Gastroesophageal sphincter (tissue), 3 donors: ENCODE data around the gene FSTL1.

Source experiments
- EP300 ChIP-seq: sonication (generic); formaldehyde crosslinking; IDR thresholded peaks from one replicate; pipeline ENCODE4 v1.6.1; 2017; ENCODE audit warnings: antibody characterized with exemption, mild to moderate bottlenecking
- POLR2A ChIP-seq, 2 donors: fragments of 450-650 bp; IDR thresholded peaks; one replicate each; pipeline ENCODE4 v1.6.1; 2017; ENCODE audit warnings: antibody characterized with exemption in 2 of 2, mild to moderate bottlenecking in 2 of 2, moderate library complexity in 1 of 2
- POLR2AphosphoS5 ChIP-seq: sonication (generic); formaldehyde crosslinking; IDR thresholded peaks from one replicate; pipeline ENCODE4 v1.6.1; 2017; ENCODE audit warnings: antibody characterized with exemption
- TF ChIP-seq, protein P1 (sequence below), 4 experiments: fragments of 200-600 bp in 2 of 4; fragments of 450-650 bp in 2 of 4; sonication (generic) in 1 of 4; IDR thresholded peaks; one replicate each; pipeline ENCODE4 v1.5.1; 2017 to 2019; ENCODE audit warnings: antibody characterized with exemption in 4 of 4, mild to moderate bottlenecking in 2 of 4, moderate library complexity in 2 of 4

DNA sequence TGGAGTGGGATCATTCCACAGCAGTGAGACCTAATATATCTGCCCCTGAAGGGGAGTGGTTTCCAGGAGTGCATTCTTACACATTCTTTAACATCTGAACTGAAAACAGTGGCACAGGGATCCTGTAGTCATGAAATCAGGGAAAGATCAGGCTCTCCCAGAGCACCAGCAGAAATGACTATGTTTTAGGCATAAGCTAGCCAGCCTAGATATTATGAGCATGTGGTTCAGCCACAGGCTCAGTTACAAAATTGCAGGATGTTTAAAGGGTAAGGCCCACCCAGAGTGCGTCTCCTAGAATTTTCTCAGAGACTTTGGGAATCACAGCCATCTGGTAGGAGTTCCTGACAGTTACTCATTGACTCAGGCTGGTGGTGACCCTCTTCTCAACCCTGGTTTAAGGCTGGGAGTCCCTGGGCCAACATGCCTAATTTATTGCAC lies 20.9 kb downstream of the FSTL1 start:
- TF ChIP-seq, protein P1, sequence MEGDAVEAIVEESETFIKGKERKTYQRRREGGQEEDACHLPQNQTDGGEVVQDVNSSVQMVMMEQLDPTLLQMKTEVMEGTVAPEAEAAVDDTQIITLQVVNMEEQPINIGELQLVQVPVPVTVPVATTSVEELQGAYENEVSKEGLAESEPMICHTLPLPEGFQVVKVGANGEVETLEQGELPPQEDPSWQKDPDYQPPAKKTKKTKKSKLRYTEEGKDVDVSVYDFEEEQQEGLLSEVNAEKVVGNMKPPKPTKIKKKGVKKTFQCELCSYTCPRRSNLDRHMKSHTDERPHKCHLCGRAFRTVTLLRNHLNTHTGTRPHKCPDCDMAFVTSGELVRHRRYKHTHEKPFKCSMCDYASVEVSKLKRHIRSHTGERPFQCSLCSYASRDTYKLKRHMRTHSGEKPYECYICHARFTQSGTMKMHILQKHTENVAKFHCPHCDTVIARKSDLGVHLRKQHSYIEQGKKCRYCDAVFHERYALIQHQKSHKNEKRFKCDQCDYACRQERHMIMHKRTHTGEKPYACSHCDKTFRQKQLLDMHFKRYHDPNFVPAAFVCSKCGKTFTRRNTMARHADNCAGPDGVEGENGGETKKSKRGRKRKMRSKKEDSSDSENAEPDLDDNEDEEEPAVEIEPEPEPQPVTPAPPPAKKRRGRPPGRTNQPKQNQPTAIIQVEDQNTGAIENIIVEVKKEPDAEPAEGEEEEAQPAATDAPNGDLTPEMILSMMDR (IDR thresholded peaks at IDR 0.05) = no peak
- TF ChIP-seq POLR2A (IDR thresholded peaks at IDR 0.05) = no peak
- TF ChIP-seq EP300 = no peak
- peak; percentile 12 for TF ChIP-seq POLR2AphosphoS5
